OCI-LY1 (cell line): ENCODE data around the gene TWSG1.

ENCODE experiments used
- EZH2 ChIP-seq: fragments of 200-600 bp; sonication (generic), shearing (Covaris generic); IDR thresholded peaks from 2 replicates; pipeline ENCODE4 v1.8.0; 2017; ENCODE audit warnings: borderline replicate concordance, mixed run types, mild to moderate bottlenecking, antibody characterized with exemption, low read length, moderate library complexity, mixed read lengths
- TF ChIP-seq, protein P1 (sequence below): fragments of 200-600 bp; sonication (generic), shearing (Covaris generic); IDR thresholded peaks from 2 replicates; pipeline ENCODE4 v1.5.1; 2017; ENCODE audit warnings: mild to moderate bottlenecking, antibody characterized with exemption, low read length, moderate library complexity, mixed read lengths

DNA sequence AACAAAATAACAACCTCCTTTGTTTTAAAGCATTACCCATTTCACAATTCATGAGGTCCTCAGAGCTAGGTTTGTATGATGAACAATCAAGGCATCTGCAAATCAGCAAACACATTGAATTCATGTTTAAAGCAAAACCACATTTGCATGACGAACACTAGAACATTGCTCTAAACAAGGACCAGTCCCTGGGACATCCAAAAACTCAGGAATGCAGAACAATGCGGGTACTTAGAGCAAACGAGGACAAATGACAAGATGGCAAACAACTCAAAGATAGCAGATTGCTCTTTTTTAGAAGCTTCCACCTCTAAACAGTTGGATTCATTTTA lies 95.1 kb downstream of the TWSG1 start:
- TF ChIP-seq, protein P1, sequence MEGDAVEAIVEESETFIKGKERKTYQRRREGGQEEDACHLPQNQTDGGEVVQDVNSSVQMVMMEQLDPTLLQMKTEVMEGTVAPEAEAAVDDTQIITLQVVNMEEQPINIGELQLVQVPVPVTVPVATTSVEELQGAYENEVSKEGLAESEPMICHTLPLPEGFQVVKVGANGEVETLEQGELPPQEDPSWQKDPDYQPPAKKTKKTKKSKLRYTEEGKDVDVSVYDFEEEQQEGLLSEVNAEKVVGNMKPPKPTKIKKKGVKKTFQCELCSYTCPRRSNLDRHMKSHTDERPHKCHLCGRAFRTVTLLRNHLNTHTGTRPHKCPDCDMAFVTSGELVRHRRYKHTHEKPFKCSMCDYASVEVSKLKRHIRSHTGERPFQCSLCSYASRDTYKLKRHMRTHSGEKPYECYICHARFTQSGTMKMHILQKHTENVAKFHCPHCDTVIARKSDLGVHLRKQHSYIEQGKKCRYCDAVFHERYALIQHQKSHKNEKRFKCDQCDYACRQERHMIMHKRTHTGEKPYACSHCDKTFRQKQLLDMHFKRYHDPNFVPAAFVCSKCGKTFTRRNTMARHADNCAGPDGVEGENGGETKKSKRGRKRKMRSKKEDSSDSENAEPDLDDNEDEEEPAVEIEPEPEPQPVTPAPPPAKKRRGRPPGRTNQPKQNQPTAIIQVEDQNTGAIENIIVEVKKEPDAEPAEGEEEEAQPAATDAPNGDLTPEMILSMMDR, result no peak
- TF ChIP-seq EZH2, result no peak
